HG03565 (cell line): Measurements from ENCODE around the gene SIVA1.

ENCODE experiments used
- ATAC-seq: cut with Tn5 transposase; IDR thresholded peaks from one replicate; pipeline ENCODE4 v1.9.1; 2021; ENCODE audit warnings: mild to moderate bottlenecking, moderate library complexity; ENCODE audit not compliant: unreplicated experiment

SIVA1 gene

DNA sequence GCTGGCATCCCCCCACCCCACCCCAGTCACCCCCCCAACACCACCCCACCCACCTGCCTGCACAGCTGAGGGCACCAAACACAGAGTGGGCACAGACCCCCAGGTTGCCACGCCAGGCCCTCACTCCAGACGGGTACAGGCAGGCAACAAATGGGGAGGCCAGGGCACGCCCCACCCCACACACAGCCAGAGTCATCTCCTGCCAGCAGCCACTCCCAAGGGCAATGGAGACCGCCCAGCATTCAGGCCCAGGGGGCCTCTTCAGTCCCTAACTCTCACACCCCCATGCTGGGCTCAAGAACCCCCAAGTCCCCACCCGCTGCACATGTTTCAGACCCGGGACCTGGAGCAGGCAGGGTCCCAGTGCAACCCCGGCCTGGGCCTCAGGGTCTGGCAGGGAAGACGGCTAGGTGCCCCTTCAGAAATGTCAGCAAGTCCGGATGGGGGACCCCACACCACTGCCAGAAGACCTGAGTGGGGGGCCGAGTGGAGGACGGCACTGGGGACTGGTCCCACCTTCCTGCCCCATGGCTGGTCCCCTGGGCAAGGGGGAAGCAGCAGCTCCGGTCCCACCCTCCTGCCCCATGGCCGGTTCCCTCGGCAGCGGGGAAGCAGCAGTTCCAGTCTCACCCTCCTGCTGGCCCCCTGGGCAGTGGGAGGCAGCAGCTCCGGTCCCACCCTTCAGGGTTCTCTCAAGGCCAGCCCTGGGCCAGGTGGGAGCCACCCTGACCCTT is 30.7 kb downstream of the SIVA1 start:
- ATAC-seq, result no peak

DNA sequence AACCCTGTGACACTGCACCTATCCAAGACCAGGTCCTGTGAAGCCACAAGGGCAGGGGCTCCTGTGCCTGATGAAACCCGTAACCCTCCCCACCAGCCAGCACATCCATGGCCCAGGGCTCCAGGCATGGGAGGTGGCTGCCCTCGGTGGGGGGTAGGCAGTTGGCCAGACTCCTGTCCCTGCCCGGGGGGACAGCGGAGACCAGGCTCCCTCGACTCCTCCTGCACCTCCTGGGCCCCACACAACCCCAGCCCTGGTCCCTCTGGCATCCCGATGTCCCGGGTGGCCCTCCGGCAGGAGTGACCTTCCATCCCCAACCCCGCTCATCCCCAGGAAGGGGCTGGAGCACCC is 31.2 kb downstream of the SIVA1 start:
- ATAC-seq, result no peak

DNA sequence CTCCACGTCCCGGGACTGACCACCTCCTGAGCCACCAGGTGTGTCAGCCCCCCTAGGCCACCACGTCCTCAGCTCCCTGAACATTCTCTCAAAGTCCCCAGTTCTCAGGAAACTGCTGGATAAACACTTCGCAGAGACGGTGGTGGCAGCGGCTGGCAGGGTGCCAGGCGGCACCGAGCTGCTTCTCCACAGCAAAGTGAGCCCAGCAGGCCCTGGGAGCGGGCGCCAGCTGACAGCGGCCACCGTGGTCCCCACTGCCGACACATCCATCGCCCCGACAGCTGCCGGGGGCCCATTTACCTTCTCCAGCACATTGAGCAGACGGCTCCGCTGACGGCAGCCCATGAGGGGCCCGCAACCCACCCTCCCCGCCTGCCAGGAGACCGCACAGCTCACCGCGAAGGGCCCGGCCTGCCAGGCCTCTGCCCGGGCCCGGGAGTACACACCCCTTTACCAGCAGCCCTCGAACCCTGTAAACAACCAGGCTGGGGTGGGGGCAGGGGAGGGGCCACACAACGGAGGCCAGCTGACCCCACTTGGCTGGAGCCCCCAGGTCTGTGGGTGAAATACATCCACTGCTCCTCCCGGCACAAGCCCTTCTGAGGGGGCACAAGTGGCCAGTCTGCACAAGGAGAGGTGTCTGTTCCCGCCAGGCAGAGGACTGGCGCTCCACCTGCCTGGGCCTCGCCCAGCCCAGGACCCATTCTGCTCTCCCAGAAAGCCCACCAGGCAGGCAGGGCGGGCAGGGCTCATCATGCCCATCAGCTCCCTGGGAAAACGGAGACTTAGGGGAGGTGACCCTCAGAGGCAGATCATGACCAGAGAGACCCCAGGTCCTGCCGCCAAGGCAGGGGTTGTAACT is 32.1 kb downstream of the SIVA1 start:
- ATAC-seq, result no peak

DNA sequence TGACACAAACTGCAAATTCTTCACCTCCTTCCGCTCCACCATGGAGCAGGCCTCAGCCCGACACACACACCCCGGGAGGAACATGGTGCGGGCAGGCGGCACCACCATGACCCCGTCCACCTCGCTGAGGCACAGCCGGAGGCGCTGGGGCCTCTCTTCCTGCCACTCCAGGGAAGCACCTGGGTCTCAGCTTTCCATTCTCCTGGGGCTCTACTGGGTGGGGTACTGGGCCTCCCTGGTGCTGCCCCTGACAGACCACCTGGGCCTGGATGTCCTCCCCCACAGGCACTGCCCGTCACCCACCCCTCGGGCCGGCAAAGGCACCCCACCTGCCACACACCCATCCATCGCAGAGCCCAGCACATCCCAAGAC is 32.7 kb downstream of the SIVA1 start:
- no peak for ATAC-seq

DNA sequence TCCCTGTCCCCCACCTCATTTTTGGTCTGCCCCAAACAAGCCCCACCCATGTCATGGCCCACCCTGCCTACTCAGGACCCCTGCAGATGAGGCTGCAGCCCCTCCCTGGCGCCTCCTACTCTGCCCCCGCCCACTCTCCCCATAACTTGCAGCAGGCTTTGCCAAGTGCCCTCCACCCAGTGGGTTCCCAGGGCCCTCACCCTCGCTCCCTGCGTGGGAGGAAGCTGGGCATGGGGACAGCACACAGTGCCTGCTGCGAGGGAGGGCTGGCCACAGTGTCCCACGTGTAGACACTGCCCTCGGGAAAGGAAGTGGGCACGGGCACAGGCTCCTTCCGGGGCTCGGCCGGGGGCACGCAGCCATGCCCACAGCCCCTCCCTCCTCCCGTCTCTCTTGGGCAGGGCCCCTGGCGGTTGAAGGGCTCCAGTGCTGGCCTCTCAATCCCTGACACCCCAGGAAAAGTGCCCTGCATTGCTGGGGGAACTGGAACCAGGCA is 33.2 kb downstream of the SIVA1 start:
- ATAC-seq, result no peak

DNA sequence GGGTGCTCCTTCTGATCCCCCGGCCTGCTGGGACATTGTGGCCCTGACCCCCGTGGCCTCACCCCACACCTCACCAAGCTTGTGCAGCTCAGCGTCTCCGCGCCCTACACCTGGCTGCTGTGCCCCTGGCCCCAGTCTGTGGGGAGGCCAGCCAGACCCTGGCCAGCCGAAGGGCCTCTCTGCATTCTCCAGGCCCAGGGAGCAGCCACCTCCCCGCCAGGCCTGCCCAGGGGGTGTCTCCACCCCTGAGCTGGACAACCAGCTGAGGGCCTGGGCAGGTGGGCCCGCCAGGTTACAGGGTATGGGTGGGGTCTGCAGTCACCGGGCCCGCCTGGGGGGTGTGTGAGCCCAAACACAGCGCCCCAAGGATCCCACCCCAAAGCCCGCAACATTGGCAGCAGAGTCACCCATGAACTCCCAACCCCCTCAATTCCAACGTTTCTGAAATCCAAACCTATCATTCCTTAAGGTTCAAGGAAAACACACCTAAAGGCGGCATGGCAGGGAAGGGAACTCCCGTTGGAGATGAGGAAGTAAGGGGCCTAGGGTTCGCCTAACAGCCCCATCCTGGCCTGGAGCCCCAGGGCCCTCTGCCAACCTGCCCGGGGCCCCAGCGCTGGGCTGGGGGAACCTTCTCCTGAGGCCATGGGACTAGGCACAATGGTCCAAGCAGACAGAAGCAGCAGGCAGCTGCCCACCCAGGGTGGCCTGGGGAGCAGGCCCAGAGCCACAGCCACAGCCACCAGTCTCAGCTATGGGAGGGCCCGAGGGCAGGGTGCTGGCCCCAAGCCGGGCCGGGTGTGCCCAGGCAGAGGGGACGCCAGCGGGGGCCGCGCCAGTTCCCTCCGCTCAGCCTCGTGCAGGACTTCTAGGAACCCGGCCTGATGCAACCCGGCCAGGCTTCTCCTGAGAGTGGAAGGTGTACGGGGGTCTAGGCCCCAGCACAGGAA is 34.1 kb downstream of the SIVA1 start:
- ATAC-seq, result no peak

DNA sequence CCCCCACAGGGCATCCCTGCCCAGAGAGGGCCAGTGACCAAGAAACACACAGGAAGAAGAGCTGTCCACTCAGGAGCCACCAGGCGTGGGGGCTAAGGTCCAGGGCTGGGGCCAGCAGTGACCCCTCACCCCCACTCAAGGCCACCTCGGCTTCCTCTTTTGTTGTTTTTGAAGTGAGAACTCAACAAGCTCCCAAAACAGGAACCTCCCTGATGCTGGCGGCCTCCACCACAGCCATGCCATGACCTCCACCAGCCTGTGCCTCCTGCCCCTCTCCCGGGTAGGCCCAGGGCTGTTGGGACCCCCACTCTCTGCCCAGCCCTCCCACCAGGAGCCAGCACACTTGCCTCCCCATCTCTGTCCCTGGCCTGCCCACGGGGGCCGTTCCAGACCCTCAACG is 34.8 kb downstream of the SIVA1 start:
- ATAC-seq, result no peak

DNA sequence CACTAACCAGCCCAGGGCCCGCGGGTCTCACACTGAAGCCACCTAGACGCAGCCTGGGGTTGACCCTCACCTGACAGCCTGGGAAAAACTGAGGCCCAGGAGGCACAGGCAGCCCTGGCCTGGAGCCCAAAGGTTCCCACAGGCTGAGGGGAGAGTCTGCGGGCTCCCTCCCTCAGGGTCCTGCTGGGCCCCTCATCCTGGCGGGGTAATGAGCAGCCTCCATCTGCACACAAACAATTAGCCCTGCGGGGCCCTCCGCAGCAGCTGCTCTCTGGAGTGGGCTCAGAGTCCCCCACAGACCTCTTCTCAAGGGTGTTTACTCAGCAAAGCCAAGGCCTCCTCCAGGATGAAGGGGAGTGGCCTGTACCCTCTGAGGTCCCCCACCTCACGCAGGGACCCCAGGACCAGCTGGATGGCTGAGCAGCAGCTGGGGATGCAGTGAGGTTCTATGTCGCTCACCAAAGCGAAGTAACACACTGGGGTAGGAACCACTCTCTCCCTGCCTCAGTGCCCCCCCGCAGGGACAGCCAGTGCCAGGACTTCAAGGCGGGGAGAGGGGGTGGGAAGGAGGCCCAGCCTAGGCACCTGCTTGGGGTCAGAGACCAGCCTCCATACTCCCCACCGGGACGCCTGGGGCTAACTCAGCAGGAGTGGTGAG is 35.3 kb downstream of the SIVA1 start:
- no peak for ATAC-seq

DNA sequence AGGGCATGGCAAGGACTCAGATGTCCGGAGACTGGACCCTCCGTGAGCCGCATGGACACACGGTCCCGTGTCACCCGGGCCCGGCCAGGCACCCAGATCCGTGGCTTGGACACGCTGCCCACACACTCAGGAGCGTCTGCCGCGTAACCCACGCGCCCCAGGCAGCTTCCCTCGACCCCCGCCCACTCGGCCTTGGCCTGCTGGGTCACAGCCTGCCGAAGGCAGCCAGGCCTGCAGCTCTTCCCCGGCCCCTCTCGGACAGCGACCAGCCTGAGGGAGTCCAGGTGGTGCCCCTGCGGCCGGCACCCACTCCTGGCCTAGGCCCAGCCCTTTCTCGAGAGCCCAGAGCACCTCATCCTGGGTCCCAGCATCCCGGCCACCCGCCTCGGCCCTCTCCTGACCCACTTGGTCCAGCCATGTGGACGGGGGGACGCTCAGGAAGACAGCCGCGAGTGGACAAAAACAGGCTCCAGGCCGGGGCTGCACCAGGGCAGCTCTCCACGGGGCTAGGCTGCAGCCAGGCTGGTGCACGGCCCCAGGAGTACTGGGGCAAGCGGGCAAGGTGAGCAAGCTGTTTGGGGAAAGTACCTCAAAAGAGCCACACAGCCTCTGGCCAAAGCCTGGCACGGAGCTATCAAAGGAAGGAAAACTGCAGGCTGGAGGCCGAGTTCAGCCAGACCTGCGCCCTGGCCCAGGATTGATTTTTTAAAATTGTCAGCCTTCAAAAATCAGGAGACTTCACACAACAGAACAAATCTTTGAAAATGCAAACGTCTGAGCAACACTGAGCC is 36.1 kb downstream of the SIVA1 start:
- ATAC-seq, result no peak

DNA sequence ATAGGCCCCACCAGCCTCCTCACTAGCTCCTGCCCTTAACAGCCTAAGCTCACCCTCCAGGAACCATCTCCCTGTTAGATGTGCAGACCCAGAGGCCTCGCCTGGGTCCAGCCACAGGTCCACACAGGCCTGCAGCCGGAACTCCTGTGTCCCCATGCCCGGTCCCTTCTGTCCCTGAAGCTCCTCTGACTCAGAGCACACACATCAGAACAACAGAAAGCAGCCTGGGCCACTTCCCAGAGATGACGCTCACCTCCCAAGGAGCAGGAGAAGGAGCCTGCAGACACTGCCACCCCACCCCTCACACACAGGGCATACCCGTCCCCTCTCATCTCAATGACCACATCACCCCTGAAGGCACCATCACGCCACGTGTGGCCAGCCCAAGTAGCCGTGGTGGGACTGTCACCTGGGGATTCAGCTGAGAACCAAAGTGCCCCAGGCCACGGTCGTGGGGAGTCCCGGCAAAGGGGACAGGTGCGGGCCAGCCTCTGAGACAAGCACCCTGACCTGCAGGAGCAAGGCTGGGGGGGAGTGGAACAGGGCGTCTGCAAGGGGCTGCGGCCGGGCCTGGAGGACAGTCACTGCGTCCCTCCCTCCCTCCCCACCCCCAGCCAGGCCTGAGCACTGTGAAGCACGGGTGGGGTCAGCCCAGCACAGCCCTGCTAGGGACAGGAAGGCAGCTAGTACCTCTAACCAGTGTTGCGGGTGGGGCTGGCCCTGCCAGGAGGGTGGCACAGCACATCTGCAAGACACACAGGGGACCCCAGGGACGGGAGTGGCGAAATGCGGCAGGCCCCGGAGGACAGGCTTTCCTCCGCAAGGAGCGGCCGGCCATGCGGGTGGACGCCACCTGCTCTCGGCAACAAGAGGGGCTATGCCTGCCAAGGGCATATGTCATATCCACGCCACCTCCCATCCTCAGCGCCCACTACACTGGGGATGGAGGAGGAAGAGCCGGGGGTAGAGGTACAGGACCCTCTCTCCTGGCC is 37.1 kb downstream of the SIVA1 start:
- ATAC-seq, result no peak

DNA sequence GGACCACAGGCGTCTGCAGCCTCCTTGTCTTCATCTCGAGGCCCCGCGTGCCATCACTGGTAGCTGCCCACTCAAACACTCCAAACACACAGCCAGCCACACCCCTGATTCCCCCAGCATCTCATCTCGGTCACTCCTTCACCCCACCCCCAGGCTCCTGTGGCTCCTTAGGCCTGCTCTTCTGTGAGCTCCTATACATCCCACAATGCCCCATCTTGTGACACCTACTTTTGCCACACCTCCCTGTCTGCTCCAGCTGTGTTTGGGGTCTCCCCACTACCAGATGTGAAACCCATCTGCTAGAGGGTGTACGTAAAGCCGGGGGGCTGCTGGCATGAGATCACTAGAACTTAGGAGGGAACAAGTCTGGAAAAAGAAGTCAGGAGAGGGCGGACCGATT is 38.5 kb downstream of the SIVA1 start:
- ATAC-seq, result no peak

DNA sequence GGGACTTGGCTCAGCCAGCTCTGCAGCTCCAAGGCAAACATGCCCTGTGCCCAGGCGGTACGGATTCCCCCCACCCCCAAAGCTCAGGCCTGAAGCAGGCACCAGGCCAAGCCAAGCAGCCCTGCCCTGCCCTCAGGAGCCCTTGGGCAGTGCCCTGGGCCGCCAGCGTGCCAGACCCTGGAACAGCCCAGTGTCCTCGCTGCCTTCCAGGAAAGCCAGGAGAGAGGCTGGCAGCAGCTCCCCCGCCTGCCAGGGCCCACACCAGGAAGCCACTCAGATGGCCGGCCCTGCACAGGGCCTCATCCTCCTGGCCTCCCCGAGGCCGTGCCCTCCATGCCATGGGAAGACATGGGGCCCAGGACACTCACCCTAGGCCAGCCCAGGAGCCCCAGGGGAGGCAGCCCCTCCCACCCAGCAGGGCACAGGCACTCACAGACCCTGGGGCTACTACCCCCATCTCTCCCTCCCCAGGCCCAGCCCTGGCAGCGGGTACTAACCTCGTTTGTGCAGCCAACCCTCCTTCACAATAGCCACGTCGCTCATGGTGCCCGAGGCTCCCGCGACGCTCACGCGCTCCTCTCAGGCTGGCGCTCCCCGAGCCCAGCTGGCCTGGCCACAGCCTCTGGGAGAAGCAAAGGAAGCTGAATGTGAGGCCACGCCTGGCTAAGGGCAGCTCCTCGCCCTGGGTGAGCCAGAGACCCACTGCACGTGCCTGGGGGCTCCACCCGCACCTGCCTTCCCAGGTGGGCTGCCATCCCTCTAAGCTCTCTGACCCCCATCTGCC is 39.3 kb downstream of the SIVA1 start:
- no peak for ATAC-seq

DNA sequence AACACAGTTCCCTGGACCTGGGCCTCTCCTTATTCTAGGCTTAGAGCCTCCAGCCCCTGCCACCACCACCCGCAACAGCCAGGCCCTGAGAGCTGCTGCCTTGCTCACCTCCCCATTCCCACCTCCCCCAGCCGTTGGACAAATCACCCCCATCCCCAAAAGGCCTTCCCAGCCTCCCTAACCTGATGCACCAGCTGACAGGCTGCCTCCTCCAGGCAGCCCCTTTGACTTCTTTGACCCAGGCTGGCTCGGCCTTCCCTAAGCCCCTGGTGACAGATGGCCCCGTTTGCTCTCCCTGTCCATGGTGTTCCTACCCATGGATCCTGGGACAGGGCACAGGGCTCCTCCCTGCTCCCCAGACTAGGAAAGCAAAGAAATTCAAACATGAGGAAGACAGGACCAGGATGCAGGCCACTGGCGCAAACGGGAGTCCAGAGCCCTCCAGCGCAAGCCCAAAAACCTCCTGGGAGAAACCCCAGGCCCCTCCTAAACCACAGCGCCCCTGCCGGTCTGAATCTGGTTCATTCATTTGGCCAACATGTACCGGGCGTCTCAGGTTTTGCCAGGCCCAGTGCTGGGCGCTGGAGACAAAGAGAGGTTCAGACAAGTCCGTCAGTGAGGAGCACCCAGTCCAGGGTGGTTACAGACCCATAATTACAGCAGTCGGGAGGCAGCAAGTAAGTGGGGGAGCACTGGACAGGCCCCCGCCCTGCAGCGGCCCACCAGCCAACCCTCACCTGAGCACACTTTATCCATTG is 40.2 kb downstream of the SIVA1 start:
- no peak for ATAC-seq

DNA sequence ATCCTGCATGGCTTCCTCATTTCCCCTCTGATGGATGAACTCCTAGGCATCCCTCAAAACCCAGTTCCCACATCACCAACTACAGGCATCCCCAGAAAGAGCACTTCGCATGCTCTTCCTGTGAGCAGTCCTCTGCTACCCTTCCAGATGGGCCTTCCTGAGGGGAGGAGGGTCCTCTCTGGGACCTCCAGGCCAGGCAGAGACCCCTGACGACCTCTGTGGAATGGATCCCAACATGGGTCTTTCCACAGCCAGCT is 40.7 kb downstream of the SIVA1 start:
- no peak for ATAC-seq

DNA sequence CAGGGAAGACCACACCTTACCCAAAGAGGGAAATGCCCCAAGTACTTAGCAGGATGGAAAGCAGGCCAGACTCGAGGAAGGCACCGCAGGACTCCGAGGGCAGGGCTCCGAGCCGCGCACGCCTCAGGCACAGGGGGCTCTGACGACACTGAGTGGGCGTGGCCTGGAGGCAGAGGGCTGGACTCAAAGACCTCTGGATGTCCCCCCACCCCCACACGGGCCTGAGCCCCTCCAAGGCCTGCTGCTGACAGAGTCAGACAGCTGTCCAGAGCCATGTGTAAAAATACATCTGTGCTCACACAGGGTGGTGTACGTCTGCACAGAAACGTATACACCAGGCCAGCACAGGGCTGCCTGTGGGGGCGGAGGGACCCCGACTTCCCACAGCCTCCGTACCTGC is 41.2 kb downstream of the SIVA1 start:
- no peak for ATAC-seq

DNA sequence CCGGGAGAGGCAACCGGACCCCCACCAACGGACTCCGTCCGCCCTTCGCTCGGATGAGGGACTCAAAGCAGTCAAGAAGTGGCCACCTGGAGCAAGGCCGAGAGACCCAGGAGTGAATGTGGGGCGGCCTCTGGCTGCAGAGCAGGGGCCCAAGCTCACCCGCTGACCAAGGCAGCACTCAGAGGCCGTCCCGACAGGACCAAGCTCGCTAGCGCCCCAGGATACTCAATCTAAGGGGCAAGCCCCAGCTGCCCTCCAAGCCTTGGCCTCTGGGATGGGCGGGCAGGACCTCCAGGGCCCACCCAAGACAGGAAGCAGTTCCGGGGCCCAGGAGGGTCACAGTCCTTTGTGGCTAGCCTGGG is 41.7 kb downstream of the SIVA1 start:
- no peak for ATAC-seq

DNA sequence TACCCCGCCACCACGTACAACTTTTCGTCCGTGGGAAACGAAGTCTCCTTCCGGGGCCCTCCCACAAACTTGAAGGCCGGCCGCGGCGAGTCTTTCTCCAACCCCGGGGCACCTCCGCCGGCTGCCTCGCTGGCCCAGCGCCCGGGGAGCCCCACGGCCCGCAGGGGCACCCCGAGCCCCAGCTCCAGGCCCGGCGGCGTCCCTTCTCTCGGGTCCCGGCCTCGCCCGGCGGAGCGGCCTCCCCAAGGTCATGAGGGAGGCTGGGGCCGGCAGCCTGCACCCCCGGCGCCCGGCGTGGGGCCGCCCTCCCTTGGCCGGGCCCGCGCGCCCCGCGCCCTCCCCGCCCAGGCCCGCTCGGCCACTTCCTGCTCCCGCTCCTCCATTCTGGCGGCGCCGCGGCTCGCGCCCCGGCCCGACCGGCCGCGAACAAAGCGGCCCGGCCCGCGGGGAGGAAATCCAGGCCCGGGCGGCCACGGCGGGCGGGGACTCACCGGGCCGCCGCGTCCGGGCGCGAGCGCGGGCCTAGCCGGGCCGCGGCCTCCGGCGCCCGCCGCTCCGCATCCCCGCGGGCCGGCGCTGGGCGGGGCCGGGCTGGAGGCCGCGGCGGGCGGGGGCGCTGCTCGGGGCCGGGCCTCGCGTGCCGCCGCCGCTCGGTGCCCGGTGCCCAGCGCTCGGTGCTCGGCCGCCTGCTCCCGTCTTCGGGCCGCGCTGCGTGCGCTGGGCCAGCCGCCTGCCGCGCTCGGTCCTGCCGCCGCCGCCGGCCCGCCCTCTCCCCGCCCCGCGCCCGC is 42.2 kb downstream of the SIVA1 start, which contains the start of gene AKT1:
AKT1 (minus strand) TSS at position 756 of the 788 bp plus-strand sequence. CDS start 3,105 bp downstream, outside the sequence.
- no peak for ATAC-seq
